Stimulated activated CD4-positive, alpha-beta T cell treated with anti-CD3 and anti-CD28 coated beads, Interleukin-1b, Interleukin-23, amount 100 ng/mL, for 24 hours (primary cell): Measurements from ENCODE around the gene HACD4.
"Not testable (repeated sequence)": the region's sequence is repeated elsewhere in the genome, so short reads cannot be mapped to it uniquely, and the experiment has no call there.

Source experiments
- DNase-seq, 4 experiments: peaks; one replicate each; pipeline ENCODE4 v3.0.0-alpha.2; 2020; ENCODE audit warnings: low read depth in 4 of 4, low spot score in 1 of 4

Gene HACD4

DNA sequence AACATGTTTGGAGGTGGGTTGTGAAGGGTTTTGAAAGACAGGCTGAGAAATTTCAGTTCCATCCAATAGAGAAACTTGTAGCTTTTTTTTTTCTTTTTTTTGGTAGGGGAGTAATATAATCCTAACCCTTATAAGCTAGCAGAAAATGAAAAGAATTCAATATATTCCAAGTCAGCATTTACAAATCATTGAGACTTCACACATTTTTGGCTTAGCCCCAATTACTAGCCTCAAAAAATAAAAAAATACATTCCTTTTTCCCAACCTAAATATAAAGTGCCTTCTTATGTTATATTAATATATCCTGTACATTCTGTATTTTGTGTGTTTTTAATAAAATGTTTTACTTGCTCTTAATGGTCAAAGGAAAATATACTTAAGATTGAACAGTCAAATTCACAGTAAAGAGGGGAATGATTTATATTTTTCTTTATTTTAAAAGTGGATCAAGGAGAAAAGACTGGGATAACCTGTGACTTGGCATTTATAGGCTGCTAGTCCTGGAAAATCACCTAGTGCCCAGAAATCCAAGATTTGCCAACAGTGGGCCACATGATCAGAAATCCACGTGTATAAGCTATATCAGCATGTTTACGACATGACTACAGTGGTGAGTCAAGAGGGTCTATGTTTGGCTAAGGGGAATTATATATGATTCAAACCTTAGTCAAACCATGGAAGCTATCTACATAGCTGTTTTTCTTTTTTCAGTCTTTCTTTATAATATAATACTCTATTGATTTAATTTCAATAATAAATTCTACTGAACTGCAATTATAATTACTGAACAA lies 14.5 kb downstream of the HACD4 start:
- DNase-seq: no peak

DNA sequence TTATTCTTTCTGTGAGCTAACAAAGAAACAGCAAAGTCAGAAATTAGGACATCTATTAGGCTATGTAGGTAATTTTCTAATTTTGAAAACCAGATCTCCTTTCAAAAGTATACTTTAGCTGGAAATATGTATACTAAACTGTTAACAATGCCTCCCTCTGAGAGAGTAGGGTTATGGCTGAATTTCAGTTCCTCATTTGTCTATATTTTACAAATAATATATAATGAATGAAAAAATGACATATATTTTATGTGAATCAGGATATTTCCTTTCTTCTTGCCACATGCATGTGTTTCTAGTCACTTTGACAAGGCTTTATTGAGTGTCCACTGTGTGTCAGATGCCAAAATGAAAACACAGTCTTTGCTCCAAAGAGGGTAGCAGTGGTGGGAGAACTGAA lies 15.4 kb downstream of the HACD4 start:
- DNase-seq: no peak

DNA sequence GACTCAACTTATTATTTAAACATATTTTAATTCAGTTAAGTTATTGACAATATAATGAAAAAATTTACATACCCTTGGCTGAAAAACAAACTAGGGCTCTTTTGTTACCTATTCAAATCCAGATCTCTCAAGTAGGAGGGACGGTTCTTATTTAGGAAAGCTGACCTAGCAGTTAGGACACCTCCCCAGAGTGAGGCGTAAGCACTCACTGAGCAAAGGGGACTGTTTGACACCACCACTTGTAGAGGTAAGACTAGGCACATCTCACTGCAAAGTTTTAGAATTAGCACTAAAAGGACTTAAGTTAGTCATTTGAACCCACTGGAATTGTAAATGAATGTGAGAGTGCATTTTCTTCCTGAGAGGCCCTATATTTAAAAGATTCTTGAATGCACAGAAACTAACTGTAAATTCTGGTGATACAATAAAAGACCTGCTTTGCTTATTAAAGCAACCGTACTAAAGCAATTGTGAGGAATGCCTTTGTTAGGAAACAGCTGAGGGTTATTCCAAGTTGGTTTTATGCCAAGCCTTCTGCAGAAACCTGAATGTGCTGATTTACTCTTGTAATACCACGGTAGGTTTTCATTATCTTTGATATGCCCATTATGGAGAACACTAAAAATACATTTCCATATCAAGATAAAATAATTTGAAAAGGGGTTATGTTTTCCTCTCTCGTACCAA lies 16.2 kb downstream of the HACD4 start:
- no peak for DNase-seq

DNA sequence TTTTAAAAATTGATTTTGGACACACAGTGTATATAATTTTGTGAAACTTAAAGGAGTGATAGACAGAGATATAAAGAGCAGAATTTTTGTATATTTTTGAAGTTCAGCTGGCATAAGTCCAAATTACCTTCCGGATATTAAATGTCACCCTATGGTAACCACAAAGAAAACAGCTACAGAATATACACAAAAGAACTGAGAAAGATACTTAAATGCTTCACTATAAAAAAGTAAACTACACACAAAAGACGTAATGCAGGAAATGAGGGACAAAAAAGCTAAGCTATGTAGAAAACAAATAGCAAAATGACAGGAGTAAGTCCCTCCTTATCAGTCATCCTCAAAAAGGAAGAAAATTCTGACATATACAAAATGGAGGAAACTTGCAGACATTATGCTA lies 29.4 kb downstream of the HACD4 start:
- no peak for DNase-seq

DNA sequence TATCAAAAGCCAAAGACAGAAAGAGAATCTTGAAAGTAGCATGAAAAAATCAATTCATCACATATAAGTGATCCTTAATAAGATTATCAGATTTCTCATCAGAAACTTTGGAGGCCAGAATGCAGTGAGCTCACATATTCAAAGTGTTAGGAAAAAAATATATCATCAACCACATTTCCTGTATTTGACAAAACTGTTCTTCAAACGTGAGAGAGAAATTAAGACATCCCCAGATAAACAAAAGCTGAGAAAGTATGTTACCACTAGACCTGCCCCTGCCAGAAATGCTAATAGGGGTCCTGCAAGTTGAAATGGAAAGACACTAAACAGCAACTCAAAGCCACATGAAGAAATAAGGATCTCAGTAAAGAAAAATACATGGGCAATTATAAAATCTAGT lies 29.9 kb downstream of the HACD4 start:
- no peak for DNase-seq

DNA sequence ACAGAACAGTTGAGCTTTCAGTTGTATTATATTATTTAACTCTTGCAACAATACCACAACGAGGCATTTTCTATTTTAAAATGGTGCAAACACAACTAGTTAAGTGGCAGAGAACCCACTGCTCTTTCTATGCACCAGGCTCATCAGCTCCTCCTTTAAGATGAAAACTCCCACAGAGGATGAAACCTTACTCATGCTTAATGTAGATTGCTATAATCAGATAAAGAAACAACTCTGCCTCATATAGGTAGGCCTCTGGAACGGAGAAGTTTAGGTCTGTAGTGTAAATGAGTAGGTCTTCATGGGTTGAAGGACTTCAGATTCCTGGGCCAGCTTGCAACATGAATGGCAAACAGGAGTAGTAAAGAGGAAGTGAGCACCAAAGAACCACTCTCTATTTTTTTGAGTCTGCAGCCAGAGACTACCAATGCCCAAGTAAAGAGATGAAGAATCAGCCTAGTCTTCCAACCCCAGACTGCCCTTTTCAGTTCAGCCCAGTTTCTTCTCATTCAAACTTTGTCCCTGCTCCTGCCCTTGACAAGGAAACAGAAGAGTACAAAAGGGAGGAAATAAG lies 33.9 kb downstream of the HACD4 start:
- no peak for DNase-seq

DNA sequence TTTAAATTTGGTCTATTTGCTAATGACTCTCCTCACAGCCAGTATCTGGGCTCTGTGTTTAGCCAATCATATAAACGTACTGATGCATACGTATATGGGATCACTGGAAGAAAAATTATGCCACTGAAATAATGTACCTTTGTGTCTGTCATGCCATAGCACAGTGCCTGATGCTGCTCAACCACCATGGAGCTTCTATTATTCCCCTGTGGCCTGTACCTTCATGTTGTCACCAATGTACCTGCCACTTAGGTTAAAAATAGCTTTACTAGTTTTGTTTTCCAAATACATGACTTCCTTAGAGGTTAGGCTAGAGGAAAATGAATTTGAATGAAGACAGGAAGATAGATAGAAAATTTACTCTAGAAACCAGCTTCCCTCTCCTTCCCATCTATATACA lies 34.6 kb downstream of the HACD4 start:
- no peak for DNase-seq

DNA sequence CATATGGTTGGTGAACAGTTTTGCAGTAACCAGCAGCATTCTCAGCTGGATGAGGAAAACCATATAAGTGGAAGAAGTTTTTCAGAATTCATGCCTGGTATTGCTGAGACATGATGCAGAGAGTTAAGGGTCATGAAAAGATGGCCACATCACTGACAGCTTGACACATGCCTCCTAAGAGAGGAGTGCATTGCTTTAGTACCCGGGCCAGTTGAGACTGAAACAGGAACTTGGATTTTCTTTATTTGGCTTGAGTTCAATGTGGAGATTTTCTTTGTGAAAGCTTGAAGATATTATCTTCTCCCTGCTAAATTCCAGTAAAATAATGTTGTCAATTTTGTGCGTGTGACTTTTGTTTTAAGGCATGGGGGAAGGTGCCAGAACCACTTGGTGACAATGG lies 35.8 kb downstream of the HACD4 start:
- no peak for DNase-seq

DNA sequence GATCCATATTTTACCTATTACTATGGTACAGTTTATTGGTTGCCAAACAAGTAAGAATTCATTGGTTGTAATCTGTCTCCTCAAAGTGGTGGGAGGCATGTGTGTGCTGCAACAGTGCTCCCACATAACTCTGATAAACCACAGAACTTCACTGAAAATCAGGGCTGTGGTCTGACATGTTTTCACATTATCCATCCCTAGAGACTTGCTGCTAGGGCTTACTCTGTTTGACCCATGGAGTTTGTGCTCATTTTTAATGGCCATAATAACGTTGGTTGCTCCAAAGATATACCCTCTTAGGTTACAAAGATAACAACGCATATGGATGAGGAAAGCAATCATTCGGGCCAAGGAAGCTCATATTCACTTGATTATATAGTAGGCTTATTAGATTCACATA lies 37.0 kb downstream of the HACD4 start:
- no peak for DNase-seq

DNA sequence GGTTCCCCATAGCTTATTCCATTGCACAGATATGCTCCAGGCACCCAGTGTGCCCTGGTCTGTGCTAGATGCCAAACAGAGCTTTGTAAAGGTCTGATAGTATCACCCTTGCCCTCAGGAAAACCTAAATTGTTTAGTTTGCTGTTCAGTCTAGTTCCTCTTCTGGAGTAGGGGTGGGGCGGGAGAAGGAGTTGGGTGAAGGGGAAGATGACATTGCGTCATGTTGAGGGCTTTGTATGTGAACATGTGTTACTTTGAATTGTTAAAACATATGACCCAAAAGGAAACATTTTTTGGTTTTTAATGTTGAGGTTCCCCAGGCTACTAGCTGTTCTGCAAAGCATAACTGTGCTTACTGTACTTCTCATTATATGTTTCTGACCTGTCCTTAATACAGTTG lies 40.6 kb downstream of the HACD4 start:
- DNase-seq: no peak

DNA sequence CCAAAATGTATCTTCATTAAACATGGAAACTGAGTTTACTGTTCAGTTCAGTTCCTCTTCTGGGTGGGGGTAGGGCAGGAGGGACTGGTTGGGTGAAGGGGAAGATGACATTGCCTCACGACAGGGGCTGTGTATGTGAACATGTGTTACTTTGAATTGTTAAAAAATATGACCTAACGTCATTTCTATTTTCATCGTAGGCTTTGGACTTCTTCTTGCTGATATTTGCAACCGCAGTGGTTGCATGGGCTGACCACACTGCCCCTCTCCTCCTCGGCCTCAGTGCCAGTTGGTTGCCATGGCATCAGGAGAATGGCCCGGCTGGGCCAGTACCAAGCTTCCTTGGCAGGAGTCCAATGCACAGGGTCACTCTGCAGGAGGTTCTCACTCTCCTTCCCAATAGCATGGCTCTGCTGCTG lies 41.5 kb downstream of the HACD4 start:
- DNase-seq: no peak

DNA sequence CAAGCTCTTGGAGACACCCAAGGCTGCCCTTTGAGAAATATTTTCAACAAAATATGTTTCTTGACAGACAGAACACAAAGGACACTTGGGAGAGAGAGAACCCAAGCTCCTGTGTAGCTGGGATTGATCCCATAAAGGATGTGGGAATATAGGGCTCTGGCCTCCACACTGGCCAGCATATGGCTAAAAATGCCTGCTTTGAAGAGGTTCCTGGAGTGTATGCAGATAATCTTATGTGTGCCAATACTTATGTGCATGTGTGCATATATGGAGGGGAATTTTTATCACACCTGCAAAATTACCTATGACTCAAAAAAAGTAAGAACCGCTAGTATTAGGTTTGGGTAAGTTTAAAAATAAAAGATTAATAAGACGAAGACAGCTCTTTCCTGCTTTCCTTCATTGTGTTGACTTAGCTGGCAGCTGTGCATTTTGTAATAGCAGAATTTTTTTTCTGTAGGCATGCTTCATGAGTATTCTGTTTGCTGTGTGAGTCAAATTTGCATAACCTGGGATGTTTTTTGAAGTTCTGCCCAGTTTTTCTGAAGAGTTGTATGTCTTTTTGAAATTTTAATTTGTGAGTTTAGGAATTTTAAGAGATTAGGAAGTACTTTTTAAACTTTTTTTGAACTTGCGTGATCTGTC lies 42.6 kb downstream of the HACD4 start:
- no peak for DNase-seq

DNA sequence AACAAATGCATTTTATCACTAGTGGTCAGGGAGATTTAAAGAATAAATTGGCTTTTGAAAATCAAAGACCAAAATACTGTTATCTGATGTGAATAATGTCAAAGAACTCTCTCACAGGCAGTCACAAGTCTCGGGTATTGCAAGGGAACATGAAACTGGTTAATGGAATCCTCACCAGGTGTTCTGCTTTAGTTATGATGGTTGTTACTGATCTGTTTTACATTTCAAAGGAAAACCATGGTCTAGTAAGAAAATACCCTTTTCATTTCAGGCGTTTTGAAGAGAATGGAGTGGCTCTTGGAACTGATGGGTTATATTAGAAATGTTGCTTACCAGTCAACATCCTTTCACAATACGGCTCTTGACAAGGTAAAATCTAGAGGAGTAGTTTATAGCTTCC lies 43.4 kb downstream of the HACD4 start:
- no peak for DNase-seq

DNA sequence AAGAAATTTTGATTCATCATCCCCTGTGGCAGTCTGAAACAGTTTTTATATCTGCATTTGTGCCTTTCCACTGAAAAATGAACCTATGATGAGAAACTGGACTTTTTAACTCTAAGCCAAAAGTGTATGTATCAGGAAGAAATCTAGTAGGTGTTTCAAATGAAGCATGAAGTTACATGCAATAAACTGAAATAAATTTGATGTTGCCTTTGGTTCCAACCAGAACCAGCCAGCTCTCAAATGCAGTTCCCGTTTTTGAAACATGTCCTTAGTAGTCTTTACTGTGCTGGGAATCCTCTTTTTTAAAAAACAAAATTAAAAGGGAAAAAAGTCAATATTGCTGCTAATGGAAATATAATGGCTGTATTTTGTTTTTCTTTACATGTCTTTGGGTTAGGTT lies 43.9 kb downstream of the HACD4 start:
- DNase-seq: no peak

DNA sequence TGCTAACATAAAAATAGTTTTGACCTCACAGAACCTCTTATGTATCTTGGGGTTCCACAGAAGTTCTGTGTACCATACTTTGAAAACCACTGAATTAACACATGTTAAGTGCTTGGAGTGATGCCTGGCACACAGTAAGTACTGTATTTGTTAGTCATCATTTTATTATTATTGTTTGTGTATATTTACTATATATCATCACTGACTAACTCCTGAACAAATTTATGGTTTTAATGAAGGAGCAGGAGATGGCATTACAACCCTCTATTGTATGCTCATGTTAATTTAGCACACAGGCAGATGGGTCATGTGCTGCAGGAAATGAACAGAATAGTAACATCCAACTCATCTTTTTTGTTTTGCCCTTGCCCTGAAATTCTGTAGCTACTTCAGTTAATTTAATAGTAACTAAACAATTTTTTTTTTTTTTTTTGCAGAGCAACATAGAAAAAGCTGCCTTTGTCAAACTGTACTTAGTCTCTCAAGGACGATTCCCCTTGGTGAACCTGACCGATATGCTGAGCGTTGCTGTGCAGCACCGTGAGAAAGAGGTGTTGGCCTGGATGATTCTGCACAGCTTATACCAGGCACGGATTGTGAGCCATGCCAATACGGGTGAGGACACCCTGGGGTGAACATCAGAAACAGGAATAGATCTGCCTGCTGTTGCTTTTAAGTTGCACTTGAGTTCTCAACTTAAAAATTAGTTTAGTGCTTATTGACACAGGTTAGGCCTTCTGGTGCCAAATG lies 45.4 kb downstream of the HACD4 start:
- no peak for DNase-seq

DNA sequence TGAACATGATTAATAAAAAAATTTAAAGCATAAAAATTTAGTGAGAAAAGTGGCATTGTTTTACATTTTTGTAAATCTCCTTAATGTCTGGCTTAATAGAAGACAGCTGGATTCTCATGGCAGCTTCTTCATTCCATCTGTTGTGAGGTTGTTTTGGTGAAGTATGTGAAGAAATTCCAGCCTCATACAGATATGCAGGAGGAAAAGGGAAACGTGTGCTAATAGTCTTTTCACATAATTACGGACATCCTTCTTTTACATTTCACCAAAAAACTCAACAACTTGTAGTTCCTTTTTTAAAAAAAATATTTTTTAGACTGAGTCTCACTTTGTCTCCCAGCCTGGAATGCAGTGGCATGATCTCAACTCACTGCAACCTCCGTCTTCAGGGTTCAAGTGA lies 46.9 kb downstream of the HACD4 start:
- no peak for DNase-seq

DNA sequence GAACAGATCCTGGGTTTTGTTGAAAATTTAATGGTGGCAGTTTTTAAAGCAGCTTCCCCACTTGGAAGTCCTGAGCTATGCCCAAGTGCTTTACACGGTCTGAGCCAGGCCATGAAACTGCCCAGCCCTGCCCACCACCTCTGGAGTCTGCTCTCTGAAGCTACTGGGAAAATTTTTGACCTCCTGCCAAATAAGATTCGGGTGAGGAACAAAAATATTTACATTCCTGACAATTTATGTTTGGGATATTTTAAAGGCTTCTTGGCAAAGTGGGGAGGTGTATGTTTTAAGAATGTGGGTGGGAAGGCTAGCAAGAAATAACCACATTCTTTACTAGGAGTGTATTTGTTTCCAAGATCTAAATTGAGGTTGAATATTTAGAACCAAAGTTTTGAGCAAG lies 50.0 kb downstream of the HACD4 start:
- no peak for DNase-seq

DNA sequence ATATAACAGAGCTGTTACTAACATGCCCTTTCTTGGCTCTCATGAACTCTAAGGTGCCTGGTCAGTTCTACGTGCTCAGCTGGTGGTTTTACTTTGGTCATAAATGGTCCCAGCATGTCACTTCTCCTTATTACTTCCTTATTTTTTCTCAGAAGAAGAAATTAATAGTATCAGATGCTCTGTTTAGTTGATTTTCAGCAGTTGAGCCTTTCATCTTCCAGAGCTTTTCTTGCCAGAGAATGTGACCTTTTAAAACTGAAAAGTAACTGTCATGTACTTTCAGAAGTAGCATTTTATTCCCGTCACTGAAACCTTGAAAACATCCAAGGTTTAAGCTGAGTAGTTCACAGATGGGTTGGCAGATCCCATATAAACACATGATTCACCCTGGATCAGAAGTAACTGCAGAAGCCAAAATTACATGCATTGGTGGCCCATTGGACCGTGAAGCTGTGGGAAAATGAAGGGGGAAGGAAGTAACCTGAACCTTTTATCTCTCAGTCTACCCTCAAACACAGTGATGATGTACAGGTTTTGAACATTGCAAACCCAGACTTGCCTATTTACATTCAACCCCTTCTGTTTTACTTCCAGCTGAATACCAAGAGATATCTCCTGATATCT lies 50.5 kb downstream of the HACD4 start:
- DNase-seq: no peak

DNA sequence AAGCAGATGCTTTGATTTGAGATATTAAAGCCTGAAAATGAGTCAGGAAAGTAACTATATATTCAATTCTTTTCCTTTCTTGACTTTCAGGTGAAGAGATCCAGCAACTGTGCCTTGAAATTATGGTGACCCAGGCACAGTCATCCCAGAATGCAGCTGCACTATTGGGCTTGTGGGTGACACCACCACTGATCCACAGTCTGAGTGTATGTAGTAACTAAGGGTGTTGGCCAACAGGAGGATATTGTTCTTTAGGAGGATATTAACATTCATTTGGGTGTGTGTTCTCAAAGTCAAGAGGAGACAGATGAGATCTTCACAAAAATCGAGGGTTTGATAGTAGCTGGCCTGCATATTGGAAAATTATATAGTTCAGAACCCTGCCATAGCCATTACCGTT lies 53.2 kb downstream of the HACD4 start:
- DNase-seq: no peak

DNA sequence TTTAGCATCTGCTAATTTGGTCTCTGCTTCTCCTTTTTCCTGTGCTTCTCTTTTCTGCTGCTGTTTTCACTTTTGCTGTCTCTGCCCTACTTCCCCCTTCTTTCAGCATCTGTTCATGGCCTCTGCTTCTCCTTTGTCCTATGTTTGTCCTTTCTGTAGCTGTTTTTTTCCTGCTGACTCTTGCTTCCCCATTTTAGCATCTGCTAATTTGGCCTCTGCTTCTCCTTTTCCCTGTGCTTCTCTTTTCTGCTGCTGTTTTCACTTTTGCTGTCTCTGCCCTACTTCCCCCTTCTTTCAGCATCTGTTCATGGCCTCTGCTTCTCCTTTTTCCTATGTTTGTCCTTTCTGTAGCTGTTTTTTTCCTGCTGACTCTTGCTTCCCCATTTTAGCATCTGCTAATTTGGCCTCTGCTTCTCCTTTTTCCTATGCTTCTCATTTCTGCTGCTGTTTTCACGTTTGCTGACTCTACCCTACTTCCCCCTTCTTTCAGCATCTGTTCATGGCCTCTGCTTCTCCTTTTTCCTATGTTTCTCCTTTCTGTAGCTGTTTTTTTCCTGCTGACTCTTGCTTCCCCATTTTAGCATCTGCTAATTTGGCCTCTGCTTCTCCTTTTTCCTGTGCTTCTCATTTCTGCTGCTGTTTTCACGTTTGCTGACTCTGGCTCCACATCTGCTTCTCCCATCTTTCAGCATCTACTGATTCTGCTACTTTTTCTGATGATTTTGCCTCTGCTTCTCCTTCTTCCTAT lies 57.1 kb downstream of the HACD4 start:
- DNase-seq: not testable (repeated sequence)
